GM19025 (cell line): ENCODE data around the gene VCL.
"Not testable (repeated sequence)": the region's sequence is repeated elsewhere in the genome, so short reads cannot be mapped to it uniquely, and the experiment has no call there.

Experiments used
- ATAC-seq: cut with Tn5 transposase; IDR thresholded peaks from one replicate; pipeline ENCODE4 v1.9.1; 2021; ENCODE audit warnings: mild to moderate bottlenecking, low read depth, moderate library complexity; ENCODE audit not compliant: unreplicated experiment

VCL gene

DNA sequence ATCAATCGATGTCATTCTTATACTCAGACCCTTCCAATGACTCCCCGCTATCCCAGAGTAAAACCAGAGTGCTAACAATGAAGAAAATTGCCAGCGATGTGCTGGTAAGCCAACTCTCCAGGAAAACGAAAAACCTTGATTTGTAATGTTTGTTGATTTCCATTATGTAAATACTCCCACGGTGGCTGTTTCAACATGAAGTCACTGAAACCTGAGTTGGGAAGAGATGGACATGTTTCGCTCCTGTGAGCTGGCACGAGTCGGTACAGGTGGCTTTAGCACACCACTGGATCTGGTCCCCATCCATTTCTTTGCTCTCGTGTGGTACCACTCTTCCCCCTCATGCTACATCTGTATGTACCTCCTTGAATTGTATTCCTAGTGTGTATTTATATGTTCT lies 99.9 kb downstream of the VCL start:
- no peak for ATAC-seq

DNA sequence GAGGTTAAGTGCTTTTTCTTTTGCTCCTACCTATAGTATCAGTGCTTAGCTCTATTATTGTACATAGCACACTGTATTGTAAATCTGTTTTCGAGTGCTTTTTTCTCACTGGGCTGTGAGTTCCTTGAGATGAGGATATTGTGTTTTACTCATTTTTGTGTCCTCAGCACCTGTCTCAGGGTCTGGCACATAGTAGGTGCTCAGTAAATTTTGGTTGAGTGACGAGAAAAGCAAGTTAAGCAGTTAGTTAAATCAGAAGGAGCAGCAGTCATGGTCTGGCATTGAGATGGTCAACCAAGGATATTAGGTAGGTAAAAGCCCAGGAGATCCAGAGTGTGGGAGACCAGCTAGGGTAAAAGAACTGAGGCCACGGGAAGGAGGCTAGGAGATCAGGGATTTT lies 101.5 kb downstream of the VCL start:
- ATAC-seq: no peak

DNA sequence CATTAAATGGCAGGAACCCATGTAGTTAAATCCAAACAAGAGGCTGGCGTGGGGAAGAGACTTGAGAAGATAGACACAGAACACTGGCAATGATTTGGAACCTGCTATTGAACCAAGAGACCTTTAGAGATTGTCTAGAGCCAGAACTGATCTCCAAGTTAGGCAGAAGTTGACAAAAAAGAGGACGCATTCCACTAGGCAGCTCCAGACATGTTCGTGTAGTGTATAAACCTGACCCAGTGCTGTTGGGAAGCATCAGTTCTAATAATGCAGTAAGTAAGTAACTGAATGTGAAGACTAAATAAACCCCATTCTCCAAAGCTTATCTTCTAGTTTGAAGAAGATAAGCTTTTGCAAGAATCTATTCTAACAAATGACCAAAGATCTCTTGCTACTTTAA lies 101.9 kb downstream of the VCL start:
- no peak for ATAC-seq

DNA sequence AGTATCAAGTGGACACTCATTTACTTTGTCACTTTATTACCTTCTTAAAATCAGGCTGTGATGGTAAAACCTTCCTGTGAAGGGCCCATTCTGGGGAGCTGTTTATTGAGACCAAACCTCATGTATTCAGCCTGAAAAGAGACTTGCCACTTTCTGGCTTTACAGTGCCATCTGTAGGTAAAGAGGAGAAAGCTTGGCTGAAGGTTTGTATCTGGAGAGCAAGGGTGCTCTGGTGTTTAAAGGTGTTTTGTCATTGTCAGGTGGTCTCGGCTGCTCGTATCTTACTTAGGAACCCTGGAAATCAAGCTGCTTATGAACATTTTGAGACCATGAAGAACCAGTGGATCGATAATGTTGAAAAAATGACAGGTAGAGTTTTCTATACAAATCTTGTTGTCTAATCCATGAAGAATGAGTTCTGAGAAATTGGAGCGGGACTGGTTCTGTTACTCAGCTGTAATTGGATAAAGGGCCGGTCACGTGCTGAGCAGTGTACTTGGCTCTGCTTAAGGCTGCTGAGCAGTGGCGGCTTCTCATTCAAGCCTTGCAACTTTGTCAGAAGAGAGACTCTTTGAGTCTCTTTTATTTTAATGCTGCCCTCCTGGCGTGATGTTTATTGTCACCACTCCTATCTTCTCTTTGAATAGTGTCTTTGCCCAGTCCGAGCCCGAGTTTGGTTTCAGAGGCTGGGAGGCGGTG lies 105.8 kb downstream of the VCL start:
- no peak for ATAC-seq

DNA sequence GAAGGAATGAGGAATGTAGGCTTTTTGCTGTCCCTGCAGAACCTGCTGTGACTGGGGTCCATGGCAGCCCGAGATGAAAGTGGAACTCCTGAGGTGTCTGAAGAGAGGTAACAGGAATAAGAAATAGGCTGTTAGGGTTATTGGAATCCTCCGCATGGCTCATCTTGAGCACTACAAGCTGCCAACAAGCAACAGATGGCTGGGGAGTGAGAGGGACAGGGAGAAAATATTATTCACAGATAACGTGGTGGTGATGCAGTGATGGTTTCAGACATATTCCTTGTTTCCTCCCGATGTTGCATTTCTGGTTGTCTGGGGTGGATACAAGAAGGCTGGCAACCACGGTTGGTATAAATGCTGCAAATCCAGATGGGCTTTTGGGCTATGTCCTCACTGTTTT lies 106.6 kb downstream of the VCL start:
- ATAC-seq: no peak

DNA sequence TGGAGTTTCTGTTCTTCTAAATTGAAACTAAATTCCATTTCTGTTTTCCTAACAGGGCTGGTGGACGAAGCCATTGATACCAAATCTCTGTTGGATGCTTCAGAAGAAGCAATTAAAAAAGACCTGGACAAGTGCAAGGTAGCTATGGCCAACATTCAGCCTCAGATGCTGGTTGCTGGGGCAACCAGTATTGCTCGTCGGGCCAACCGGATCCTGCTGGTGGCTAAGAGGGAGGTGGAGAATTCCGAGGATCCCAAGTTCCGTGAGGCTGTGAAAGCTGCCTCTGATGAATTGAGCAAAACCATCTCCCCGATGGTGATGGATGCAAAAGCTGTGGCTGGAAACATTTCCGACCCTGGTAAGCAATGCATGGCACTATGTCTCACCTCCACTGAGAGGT lies 107.1 kb downstream of the VCL start:
- no peak for ATAC-seq

DNA sequence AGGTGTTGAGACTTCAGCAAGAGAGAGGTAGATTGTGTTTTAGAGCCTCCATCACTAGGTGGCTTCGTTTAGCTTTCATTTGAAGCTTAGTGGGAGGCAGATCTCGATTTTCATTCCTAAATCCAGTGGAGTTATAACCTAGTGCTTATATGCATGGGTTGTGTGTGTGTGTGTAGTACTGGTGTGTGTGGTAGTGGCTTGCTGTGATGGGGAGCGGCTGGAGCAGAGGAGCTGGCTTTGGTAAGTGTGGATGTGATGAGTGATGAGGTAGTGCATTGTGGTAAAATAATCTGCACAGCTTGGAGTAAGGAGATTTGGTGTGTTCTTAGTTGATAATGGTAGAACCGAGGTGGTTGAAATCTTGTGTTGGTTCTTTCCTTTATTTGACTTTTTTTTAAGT lies 109.5 kb downstream of the VCL start:
- no peak for ATAC-seq

DNA sequence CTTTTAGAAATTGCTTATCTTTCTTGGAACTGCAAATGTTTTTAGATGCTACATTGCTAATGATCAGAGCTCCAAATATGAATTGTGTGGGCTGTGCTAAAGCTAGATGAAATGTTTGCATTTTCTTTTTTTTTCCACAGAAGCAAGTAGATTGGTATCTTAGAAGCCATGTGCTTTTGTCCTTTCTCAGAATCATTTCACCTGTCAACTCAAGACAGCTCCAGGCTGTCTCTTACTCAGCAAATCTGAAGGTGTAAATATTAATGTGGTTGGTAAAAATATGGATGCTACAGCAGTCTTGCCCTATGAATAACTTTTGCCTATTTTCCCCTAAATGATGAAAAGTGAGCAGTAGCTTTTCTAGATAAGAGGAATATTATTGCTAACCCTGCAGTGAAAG lies 111.5 kb downstream of the VCL start:
- no peak for ATAC-seq

DNA sequence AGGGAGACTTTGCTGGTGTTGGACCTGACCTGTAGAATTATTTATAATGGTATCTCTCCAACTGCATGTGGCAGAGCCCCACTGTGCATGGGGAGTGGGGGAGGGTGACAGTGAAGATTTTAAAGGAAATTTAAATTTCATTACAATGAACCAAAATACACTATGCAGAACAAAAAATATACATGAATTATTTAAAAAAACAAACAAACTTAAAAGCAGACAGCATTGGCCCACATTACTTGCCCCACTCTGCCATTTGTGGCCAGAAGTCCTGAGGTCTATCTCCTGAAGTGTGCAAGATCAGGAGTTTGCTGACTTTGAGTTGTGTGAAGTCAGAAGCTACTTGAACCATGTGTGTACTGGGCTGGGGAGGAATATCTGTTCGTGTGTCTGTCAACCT lies 112.2 kb downstream of the VCL start:
- no peak for ATAC-seq

DNA sequence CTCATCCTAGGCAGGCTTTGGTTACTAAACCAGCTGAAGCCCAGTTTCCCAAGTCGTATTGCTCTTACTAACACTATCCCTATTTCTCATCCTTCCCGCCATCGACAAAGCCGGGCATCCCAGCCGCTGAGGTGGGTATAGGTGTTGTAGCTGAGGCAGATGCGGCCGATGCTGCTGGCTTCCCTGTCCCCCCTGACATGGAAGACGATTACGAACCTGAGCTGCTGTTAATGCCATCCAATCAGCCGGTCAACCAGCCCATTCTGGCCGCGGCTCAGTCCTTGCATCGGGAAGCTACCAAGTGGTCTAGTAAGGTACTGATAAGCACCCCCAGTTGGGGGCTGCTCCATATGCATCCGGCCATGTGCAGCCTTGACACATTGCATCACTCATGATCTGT lies 113.9 kb downstream of the VCL start:
- no peak for ATAC-seq

DNA sequence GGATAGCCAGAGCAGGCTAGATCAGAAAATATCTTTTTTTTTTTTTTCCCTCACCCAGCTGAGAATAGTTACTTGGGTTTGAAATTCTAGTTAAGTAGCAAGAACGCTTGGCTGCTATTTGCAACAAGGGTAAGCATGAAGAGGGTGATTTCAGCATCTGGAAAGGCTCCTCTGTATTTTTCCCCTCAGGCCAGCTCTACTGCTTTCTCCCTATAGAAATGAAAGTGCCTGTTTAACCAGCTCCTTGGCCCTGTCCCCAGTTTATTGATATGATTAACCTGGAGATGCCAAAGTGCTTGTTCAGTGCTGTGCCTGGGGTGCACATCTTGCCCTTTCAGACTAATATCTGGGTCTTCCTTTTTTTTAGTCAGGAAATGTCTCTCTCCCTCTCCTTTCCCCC lies 115.6 kb downstream of the VCL start:
- ATAC-seq: no peak

DNA sequence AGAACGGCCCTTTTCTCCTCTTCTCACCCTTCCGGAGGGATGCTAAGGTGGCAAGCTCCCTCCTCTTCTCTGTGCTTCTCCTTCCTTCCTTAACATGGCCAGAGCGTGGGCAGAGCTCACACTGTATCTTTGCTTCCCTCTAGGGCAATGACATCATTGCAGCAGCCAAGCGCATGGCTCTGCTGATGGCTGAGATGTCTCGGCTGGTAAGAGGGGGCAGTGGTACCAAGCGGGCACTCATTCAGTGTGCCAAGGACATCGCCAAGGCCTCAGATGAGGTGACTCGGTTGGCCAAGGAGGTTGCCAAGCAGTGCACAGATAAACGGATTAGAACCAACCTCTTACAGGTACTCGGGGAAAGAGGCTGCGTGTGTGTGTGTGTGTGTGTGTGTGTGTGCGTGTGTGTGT lies 116.1 kb downstream of the VCL start:
- no peak for ATAC-seq

DNA sequence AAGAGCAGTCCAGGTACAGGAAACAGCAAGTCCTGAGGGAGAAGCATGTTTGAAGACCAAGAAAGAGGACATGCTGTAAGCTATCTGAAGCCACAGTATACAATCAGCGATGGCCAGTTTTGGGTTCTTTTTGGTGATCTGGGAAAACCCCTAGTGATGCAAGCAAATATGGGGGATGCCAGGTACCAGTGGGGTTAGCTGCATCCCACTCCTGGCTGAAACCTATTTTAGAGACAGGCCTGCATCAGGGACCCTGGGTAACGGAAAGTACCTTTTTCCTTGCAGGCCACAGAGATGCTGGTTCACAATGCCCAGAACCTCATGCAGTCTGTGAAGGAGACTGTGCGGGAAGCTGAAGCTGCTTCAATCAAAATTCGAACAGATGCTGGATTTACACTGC lies 119.8 kb downstream of the VCL start:
- peak; percentile 55 for ATAC-seq

DNA sequence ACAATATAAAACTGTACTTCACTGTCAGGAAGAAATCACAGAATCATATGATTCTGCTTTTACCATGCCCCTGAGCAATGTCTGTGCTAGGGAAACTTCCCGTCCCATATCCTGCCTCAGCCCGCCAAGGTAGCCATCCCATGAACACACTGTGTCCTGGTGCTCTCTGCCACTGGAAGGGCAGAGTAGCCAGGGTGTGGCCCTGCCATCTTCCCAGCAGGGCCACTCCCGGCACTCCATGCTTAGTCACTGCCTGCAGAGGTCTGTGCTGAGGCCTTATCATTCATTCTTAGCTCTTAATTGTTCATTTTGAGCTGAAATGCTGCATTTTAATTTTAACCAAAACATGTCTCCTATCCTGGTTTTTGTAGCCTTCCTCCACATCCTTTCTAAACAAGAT lies 120.9 kb downstream of the VCL start:
- no peak for ATAC-seq

DNA sequence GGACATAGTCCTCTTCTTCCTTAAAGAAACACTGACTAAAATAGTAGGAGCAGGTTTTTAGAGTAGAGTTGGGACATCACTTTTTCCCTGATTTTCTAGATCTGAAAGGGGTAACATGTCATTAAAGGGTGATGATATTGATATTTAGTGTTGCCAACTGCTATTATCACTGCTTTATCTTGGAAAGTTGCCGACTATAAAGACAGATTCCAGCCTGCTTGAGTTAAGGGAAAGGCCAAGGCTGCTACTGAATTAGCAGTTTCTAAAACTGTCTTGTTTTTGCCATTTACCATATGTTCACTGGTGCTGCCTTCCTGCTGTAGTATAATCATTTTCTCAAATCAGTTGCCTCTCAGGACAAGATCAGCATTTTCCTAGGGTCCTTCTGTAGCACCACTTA lies 123.0 kb downstream of the VCL start:
- ATAC-seq: no peak

DNA sequence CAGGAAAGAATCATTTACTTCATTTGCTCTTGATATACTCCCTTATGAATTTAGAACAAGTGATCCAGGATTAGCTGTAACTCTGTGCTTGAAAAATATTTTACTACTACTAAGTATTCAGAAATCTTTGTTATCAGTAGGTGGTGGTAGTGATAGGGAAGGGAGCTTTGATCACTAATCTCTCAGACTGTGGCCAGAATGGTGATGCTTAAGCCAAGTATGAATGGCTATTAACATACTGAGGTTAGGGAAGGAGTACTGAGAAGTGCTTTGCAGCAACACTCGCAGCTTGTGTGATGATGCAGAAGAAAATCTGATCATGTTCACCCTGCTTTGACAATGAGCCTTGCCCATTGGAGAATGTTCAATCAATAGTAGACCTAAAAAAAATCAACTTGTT lies 123.5 kb downstream of the VCL start:
- no peak for ATAC-seq

DNA sequence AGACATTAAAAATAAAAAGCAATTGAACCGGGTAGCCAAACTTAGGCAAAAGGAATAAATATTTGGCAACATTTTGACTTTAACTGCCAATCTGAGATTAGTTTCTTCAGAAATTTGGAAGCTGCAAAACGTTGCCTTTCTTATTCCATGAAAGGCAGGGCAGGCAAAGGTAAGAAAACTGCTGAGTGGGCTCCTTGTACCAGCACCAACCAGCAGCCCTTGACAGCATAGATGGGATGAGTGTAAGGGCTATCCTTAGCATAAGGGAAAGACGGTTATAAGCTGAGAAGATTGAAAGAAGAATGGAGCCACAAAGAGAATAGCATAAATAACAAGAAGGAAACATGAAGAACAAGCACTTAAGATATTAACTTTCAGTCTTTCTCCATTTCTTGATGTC lies 124.1 kb downstream of the VCL start:
- ATAC-seq: no peak

DNA sequence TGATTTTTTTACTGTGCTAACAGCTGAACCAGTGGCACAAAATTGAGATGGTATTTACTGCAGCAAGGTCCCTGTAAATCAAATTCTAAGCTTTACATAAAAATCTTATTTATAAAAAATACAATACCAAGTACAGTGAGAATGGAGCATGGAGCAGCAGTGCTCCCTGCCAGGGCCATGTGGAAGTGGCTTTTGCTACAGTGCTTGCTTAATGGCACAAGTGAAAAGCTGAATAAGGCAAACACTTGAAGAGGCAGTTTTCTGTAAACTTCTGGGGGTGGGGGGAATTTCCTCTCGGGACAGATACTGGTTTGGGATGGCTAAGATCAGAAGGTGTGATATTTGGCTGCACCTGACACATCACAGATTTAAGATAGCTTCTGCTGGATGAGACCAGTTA lies 125.2 kb downstream of the VCL start:
- no peak for ATAC-seq

DNA sequence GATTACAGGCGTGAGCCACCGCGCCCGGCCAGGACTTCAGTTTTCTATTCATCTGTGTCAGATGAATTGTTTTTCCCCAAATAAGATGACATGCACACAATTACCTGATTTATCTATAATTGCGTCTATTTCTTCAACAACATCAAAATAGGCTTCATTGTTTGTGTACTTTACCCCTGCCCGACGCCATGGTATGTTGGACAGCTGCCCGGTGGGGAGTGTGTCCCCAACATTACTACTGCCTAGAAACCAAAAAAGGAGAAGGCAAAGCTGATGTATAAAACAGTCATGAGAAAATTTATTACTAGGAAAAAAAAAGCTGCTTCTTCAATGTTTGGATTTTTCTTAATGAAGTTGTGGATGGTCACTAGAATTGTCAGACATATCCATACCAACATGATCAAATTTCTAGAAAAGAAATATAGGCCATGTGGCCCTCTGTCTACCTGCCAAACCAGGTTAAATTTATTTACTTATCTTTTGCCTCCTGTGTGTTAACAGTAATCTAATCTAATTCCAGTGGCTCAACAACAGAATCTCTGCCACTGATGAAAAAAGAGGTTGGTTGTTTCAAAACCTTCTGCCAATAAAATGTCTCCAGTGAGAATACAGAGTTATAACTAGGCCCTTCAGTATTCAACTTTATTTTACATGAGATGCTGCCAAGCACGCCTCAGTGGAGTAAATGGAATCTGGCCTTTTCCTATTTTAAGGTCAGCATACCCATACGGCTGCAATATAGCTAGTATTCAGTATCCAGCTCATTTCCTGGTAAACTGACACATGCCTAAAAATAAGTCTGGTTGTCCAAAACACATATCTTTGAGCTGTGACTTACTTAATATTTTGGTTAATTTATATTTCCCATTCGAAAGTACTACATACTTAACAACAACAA lies 136.3 kb downstream of the VCL start:
- ATAC-seq: no peak

DNA sequence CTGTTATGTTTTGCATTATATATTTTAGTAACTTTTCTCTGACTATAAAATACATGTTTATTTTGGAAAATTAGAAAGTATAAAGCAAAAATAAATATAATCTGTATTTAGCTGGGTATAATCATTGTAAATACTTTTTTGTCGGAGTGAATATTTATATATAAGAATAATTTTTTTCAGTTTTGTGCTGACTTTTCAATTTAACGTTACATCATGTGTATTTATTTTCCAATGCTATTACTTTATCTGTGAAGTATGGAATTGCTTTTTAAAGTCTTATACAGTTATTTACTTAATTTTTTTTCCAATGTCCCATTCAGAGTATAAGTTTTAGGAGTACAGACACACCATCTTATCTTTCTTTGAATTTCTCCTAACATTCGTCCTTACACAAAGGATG lies 137.5 kb downstream of the VCL start:
- no peak for ATAC-seq

DNA sequence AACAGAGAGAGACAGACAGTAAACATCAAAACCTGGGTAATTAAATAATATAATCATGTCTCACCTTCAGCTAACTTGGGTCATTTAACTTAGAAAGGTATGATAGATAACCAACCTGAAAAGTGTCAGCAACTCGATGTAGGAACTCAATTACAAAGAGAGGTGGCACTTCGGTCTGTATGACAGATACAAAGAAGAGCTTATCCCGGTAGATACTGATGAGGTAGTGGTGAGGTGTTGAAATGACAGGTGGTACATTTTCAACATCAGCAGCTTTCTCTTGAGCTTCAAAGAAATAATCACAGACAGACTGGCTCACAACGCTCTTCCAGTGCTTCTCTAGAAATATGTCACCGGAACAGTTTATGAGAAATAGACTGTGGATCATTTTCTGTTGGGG lies 140.1 kb downstream of the VCL start:
- ATAC-seq: no peak

DNA sequence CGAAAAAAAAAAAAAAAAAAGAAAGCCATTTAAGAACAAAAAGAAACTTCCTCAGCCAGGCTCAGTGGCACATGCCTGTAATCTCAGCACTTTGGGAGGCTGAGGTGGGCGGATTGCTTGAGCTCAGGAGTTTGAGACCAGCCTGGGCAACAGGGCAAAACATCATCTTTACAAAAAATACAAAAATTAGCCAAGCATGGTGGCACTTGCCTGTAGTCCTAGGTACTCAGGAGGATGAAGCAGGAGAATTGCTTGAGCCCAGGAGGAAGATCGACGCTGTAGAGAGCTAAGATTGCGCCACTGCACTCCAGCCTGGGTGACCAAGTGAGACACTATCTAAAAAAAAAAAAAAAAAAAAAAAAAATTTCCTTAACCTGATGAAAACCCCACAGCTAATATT lies 140.7 kb downstream of the VCL start:
- ATAC-seq: not testable (repeated sequence)
